ENCODE measurements around the gene ZFP92.

Gene ZFP92

DNA sequence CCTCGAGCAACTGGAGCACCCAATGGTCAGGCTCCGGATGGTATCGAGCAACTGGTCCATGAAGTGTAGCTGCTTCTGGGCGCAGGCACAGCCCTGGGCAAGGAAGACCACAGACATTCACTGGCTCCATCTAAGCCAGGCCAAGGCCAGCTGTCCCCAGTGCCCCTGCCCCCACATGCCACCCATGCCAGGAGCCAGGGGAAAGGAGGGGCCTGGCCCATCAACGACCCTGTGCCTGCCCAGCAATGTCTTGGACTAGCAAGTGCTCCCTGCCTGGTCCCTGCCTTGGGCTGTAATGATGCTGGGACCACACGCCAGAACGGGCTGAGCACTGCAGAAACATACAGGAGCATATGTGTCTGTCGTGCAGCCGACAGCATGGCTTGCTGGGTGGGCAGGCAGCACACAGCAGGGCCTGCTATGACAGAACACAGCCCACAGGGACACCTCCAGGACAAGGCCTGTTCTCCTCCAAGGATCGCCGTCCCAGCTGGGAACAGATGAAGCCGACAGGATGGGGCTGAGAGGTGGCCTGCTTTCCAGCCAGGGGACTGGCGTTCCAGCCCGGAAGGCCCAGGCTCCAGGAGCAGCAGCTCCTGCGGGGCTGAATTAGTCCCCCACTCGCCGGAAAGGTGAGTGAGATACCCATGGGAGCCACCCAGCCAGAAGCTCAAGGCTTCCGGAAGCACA lies 46.0 kb downstream of the ZFP92 start:
- H3K27ac ChIP-seq (ENCODE audit: low read depth, low read length, severe bottlenecking), result no peak overlapping the region

DNA sequence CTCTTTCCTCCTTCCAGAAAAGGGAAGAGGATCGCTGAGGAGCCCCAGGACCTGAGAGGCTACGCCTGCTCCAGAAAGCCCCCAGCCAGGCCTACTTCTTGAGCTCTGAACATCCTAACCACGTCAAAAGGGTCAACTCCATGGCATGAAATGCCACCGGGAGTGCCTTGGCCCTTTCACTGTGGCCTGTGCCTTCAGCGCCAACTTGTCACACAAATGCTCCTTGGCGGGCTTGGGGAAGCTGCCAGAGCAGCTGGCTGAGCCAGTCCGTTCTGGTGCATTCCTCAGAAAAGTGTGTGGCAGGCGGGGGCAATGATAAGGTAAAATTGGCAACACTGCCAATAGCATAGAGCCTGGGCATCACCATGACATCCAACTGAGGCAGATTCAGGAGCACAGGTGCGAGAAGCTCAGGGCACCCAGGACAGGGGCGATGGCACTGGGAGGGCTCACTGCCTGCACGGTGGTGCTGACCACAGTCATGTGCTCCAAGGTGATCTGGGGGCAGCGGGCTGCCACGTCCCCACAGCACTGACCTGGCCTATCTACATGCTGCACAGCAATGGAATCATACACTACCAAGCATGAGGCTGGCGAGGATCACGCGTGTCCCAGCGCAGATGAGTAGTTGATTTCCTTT lies 46.7 kb downstream of the ZFP92 start:
- no peaks in the 10 kb centered on the region for H3K9me3 ChIP-seq (ENCODE audit: control insufficient read depth, low read length)
- H3K27ac ChIP-seq (ENCODE audit: low read depth, low read length, severe bottlenecking), result no peak overlapping the region
- no peak overlapping the region for H3K4me3 ChIP-seq (ENCODE audit: extremely low read depth, insufficient read depth, low read length, poor library complexity, severe bottlenecking)
- WGBS, 2 experiments (ENCODE audit: insufficient coverage in 2 of 2), result 91 to 97% methylated on average over 6 to 9 of the region's 17 CpGs
- H3K4me1 ChIP-seq (ENCODE audit: control insufficient read depth, insufficient read depth, low read length, poor library complexity, severe bottlenecking), result peaks cover 17% of the 10 kb centered on the region
- H3K36me3 ChIP-seq (ENCODE audit: control insufficient read depth, insufficient read depth, low read length), result peaks cover 8% of the 10 kb centered on the region

More for the DNA sequence above, 46.0 kb downstream of the ZFP92 start:
- Histone ChIP-seq H3K9me3 (ENCODE audit: control insufficient read depth, low read length) (no peaks in the 10 kb centered on the region), H3K4me1 (ENCODE audit: control insufficient read depth, insufficient read depth, low read length, poor library complexity, severe bottlenecking) (peaks cover 17% of the 10 kb centered on the region), H3K36me3 (ENCODE audit: control insufficient read depth, insufficient read depth, low read length) (peaks cover 8% of the 10 kb centered on the region), H3K4me3 (ENCODE audit: extremely low read depth, insufficient read depth, low read length, poor library complexity, severe bottlenecking) (no peak overlapping the region)
- WGBS, 2 experiments (ENCODE audit: insufficient coverage in 2 of 2), result 93 to 95% methylated on average over 4 to 11 of the region's 18 CpGs

DNA sequence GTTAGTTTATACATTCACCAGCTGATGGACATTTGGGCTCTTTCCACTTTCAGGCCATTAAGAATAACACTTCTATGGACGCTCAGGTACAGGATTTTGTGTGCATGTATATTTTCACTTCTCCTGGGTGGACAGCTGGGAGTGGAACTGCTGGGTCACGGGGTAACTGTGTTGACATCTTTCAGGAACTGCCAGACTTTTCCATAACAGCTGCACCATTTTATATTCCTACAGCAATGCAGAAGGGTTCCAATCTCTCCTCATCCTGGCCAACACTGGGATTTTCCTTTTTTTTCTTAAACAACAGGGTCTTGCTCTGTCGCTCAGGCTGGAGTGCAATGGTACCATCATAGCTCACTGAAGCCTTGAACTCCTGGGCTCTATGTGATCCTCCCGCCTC lies 47.2 kb downstream of the ZFP92 start:
- Histone ChIP-seq H3K36me3 (ENCODE audit: control insufficient read depth, insufficient read depth, low read length) (peaks cover 8% of the 10 kb centered on the region), H3K4me3 (ENCODE audit: extremely low read depth, insufficient read depth, low read length, poor library complexity, severe bottlenecking) (no peak overlapping the region), H3K9me3 (ENCODE audit: control insufficient read depth, low read length) (no peaks in the 10 kb centered on the region), H3K27ac (ENCODE audit: low read depth, low read length, severe bottlenecking) (no peak overlapping the region), H3K4me1 (ENCODE audit: control insufficient read depth, insufficient read depth, low read length, poor library complexity, severe bottlenecking) (peaks cover 17% of the 10 kb centered on the region)
- 96 to 100% methylated on average over 1 to 3 of the region's 4 CpGs for WGBS, 2 experiments (ENCODE audit: insufficient coverage in 2 of 2)

DNA sequence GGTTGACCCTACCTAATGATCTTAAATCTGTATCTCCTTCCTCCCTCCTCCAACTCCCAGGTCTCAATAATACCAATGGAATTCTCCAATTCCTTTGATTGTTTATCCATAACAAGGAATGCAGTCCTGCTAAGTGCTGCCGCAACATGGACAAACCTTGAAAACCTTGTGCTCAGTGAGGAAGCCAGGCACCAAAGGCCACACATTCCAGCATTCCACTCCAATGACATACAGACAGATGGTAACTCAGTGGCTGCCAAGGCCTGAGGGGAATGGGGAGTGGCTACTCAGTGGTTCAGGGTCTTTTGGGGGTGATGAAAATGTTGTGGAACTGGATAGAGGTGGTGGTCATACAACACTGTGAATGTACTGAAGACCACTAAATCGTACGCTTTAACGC lies 48.7 kb downstream of the ZFP92 start:
- H3K27ac ChIP-seq (ENCODE audit: low read depth, low read length, severe bottlenecking), result peak overlapping the region; percentile 75
- no peak overlapping the region for H3K4me3 ChIP-seq (ENCODE audit: extremely low read depth, insufficient read depth, low read length, poor library complexity, severe bottlenecking)
- H3K9me3 ChIP-seq (ENCODE audit: control insufficient read depth, low read length), result no peaks in the 10 kb centered on the region
- peaks cover 17% of the 10 kb centered on the region for H3K4me1 ChIP-seq (ENCODE audit: control insufficient read depth, insufficient read depth, low read length, poor library complexity, severe bottlenecking)
- 100% methylated on average over 1 of the region's 4 CpGs; no CpG with 5 or more reads in 1 of the 2 experiments for WGBS, 2 experiments (ENCODE audit: insufficient coverage in 2 of 2)
- H3K36me3 ChIP-seq (ENCODE audit: control insufficient read depth, insufficient read depth, low read length), result peaks cover 8% of the 10 kb centered on the region

DNA sequence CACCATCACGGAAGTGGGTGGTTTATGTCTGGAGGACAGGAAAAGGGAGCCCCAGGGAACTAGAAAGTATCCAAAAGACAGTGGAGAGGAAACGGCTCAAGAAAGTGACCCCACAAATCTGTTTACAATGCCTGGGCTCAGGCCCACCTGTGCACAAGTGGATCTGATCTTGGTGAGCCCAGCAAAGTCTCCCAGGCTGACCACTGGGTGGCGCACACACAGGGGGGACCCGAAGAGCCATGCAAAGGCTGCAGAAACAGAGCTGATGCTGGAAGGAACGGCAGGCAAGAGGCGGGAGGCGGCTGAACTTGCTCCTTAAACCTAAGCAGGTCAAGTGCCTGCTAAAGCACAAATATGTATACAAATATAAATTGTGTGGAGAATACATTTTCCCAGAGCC lies 49.6 kb downstream of the ZFP92 start:
- WGBS, 2 experiments (ENCODE audit: insufficient coverage in 2 of 2), result 0 to 100% methylated on average over 1 of the region's 7 CpGs
- H3K4me3 ChIP-seq (ENCODE audit: extremely low read depth, insufficient read depth, low read length, poor library complexity, severe bottlenecking), result no peak overlapping the region
- peaks cover 17% of the 10 kb centered on the region for H3K4me1 ChIP-seq (ENCODE audit: control insufficient read depth, insufficient read depth, low read length, poor library complexity, severe bottlenecking)
- peaks cover 8% of the 10 kb centered on the region for H3K36me3 ChIP-seq (ENCODE audit: control insufficient read depth, insufficient read depth, low read length)
- H3K27ac ChIP-seq (ENCODE audit: low read depth, low read length, severe bottlenecking), result no peak overlapping the region
- no peaks in the 10 kb centered on the region for H3K9me3 ChIP-seq (ENCODE audit: control insufficient read depth, low read length)
